Chondrocyte (in vitro differentiated cells): ENCODE measurements around the gene SMPDL3B. TPM values are rescaled to one million over a fixed set of nuclear protein-coding genes. Genes with fewer than 3 reads are reported as not detected.

Experiments used
- DNase-seq: peaks from one replicate; pipeline ENCODE4 v3.0.0; 2021; ENCODE audit warnings: mixed read lengths, low spot score
- H3K27ac Mint-ChIP-seq: one replicate; pipeline ENCODE4 v1.8.0; 2021; ENCODE audit warnings: mild to moderate bottlenecking, moderate library complexity, mixed read lengths; ENCODE audit not compliant: unreplicated experiment
- H3K27me3 Mint-ChIP-seq: 2 replicates; pipeline ENCODE4 v1.8.0; 2021; ENCODE audit warnings: low read depth, mixed read lengths
- H3K36me3 Mint-ChIP-seq: 2 replicates; pipeline ENCODE4 v1.8.0; 2021; ENCODE audit warnings: low read depth, mixed read lengths
- H3K4me1 Mint-ChIP-seq: 2 replicates; pipeline ENCODE4 v1.8.0; 2021; ENCODE audit warnings: low read depth, mild to moderate bottlenecking, mixed read lengths
- H3K4me3 Mint-ChIP-seq: one replicate; pipeline ENCODE4 v1.8.0; 2021; ENCODE audit warnings: mild to moderate bottlenecking, moderate library complexity, mixed read lengths; ENCODE audit not compliant: unreplicated experiment
- H3K9me3 Mint-ChIP-seq: 2 replicates; pipeline ENCODE4 v1.8.0; 2021; ENCODE audit warnings: low read depth, mixed read lengths
- CTCF ChIP-seq: fragments of 200-600 bp; sonication (generic); IDR thresholded peaks from 2 replicates; pipeline ENCODE4 v1.5.0; 2021; ENCODE audit warnings: antibody characterized with exemption, mild to moderate bottlenecking, moderate library complexity
- total RNA-seq: library from RNA; stranded (reverse); gene quantifications from 3 replicates; pipeline ENCODE4 v1.2.1, GENCODE V29; 2021

Gene SMPDL3B
- total RNA-seq, 1 donor from 2014 or later, result 0.15 TPM

DNA sequence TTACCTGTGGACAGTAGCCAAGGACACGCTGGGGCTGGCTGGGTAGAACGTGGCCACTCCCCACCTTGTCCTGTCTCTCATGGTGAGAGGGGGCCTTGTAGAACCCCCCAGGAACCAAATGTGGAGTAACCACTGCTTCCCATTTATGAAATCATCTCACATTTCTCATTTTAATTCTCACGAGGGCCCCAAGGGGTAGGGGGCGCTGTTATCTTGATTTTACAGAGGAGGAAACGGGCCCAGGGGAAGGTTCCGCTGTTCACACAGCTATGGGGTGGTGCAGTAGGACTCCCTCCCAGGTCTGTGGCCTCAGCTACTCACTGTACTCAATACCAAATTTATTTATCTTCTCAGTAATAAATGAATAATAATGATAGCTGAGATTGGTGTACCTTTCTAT lies 5.5 kb downstream of the SMPDL3B start:
- H3K4me3 Mint-ChIP-seq, result no peak overlapping the region
- H3K9me3 Mint-ChIP-seq, result no peaks in the 10 kb centered on the region
- no peak overlapping the region for H3K27ac Mint-ChIP-seq
- H3K27me3 Mint-ChIP-seq, result peaks cover 7% of the 10 kb centered on the region
- H3K36me3 Mint-ChIP-seq, result no peaks in the 10 kb centered on the region
- no peak for DNase-seq
- peak; percentile 60 for TF ChIP-seq CTCF
- H3K4me1 Mint-ChIP-seq, result peaks cover 7% of the 10 kb centered on the region

DNA sequence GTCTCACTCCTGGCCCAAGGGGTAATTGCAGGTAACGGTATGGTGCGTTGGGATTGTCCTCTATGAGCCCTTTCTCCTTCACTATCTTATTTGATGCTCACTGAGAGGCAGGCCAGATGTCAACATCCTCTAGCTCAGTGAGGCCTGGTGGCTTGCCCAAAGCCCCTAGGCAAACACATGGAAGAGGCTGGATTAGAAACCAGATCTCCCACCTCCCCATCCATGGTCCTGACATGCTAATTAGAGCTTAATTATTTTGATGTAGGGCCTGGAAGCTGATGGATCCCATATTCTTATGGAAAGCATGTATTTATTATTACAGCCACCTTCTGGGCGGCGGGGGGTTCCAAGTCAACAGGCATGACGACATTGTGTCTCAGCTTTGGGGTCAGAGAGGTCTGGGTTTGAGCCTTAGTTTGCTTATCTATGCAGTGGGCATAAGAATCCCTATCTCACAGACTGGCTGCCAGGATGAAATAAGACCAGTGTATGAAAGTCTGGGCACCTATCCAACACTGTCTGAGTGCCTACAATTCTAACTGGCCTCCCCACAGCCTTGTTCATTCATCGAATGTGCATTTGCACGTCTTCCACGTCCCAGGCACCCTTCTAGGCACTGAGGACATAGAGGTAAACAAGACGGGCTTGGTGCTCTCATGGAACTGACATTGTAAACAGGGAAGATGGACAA lies 6.2 kb downstream of the SMPDL3B start:
- Mint-ChIP-seq H3K9me3 (no peaks in the 10 kb centered on the region), H3K27me3 (no peaks in the 10 kb centered on the region), H3K27ac (no peak overlapping the region), H3K4me1 (peaks cover 3% of the 10 kb centered on the region), H3K4me3 (no peak overlapping the region), H3K36me3 (no peaks in the 10 kb centered on the region)
- TF ChIP-seq CTCF, result no peak
- no peak for DNase-seq

- Mint-ChIP-seq H3K4me1 (peaks cover 3% of the 10 kb centered on the region), H3K27ac (no peak overlapping the region), H3K4me3 (no peak overlapping the region), H3K9me3 (no peaks in the 10 kb centered on the region), H3K27me3 (no peaks in the 10 kb centered on the region), H3K36me3 (no peaks in the 10 kb centered on the region)
- no peak for TF ChIP-seq CTCF
- no peak for DNase-seq
Observed at GRCh38 chr1:27941671-27942540, 7.1 kb downstream of the SMPDL3B start.

DNA sequence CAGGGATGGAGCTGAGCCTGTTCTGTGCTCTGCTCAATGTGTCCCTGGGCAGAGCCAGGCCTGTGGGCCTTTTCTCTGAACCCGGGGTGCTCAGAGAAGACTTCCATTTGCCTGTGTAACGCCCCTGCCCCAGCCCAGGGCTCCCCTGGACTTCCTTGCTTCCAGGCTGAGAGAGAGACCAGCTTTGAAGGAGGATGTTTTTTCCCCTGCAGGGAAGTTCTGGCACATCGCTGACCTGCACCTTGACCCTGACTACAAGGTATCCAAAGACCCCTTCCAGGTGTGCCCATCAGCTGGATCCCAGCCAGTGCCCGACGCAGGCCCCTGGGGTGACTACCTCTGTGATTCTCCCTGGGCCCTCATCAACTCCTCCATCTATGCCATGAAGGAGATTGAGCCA lies 10.2 kb downstream of the SMPDL3B start:
- Mint-ChIP-seq H3K27me3 (no peaks in the 10 kb centered on the region), H3K27ac (no peak overlapping the region), H3K4me1 (no peaks in the 10 kb centered on the region), H3K36me3 (no peaks in the 10 kb centered on the region), H3K4me3 (no peak overlapping the region), H3K9me3 (no peaks in the 10 kb centered on the region)
- no peak for DNase-seq
- no peak for TF ChIP-seq CTCF

DNA sequence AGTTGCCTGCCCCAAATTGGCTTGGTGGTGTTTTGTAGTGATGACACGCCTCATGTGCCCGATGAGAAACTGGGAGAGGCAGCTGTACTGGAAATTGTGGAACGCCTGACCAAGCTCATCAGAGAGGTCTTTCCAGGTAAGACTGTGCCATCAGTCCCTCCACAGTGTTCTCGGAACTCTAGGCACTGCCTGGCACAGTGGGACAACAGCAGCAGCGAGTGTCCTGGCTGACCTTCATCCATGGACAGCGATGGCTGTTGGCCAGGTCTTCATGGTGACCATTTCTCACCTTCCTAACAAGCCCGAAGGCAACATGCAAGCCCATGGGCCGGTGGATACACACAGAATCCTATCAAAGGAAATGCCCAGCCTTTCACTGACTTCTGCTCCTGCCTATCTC lies 14.2 kb downstream of the SMPDL3B start:
- no peak for TF ChIP-seq CTCF
- Mint-ChIP-seq H3K27ac (no peak overlapping the region), H3K4me3 (no peak overlapping the region), H3K4me1 (no peaks in the 10 kb centered on the region), H3K9me3 (no peaks in the 10 kb centered on the region), H3K36me3 (no peaks in the 10 kb centered on the region), H3K27me3 (peaks cover 3% of the 10 kb centered on the region)
- no peak for DNase-seq
